Right atrium auricular region (tissue), 2 donors: ENCODE measurements around the gene PDIK1L. TPM values are rescaled to one million over a fixed set of nuclear protein-coding genes. Genes with fewer than 3 reads are reported as not detected.
A peak's percentile ranks its signal among the peaks of the same experiment; 100 is the strongest.

Experiments used
- DNase-seq: peaks from one replicate; pipeline ENCODE4 v3.0.0-alpha.2; 2019; ENCODE audit warnings: low spot score
- H3K27ac ChIP-seq, 2 donors: fragments of 200-600 bp; sonication (generic); 1 replicate in 1 of 2; 2 replicates in 1 of 2; pipeline ENCODE4 v1.5.1; 2016 to 2019
- H3K27me3 ChIP-seq, 2 donors: fragments of 200-600 bp; sonication (generic); one replicate each; pipeline versions ENCODE4 v1.5.1 to v1.6.0; 2017 to 2019
- H3K36me3 ChIP-seq: fragments of 200-600 bp; sonication (generic); one replicate; pipeline ENCODE4 v1.5.1; 2016
- H3K4me1 ChIP-seq, 2 donors: fragments of 200-600 bp; sonication (generic); one replicate each; pipeline versions ENCODE4 v1.5.1 to v1.6.0; 2017 to 2019
- H3K4me3 ChIP-seq, 2 donors: fragments of 200-600 bp; sonication (generic); 1 replicate in 1 of 2; 2 replicates in 1 of 2; pipeline ENCODE4 v1.5.1; 2017 to 2019; ENCODE audit warnings: mild to moderate bottlenecking in 1 of 2, moderate library complexity in 1 of 2
- H3K9me3 ChIP-seq, 2 donors: fragments of 200-600 bp; sonication (generic); one replicate each; pipeline ENCODE4 v1.5.1; 2019
- CTCF ChIP-seq, 2 donors: fragments of 200-600 bp; sonication (generic); IDR thresholded peaks; one replicate each; pipeline ENCODE4 v1.5.1; 2019; ENCODE audit warnings: antibody characterized with exemption in 2 of 2
- total RNA-seq, 2 donors: library from RNA; depleted of rRNA; stranded (reverse); fragments of >200 nt; gene quantifications; one replicate each; pipeline ENCODE4 v1.1.0, GENCODE V29; 2016

PDIK1L gene
- total RNA-seq, 2 donors from 2014 or later = 3.0 to 3.4 TPM

DNA sequence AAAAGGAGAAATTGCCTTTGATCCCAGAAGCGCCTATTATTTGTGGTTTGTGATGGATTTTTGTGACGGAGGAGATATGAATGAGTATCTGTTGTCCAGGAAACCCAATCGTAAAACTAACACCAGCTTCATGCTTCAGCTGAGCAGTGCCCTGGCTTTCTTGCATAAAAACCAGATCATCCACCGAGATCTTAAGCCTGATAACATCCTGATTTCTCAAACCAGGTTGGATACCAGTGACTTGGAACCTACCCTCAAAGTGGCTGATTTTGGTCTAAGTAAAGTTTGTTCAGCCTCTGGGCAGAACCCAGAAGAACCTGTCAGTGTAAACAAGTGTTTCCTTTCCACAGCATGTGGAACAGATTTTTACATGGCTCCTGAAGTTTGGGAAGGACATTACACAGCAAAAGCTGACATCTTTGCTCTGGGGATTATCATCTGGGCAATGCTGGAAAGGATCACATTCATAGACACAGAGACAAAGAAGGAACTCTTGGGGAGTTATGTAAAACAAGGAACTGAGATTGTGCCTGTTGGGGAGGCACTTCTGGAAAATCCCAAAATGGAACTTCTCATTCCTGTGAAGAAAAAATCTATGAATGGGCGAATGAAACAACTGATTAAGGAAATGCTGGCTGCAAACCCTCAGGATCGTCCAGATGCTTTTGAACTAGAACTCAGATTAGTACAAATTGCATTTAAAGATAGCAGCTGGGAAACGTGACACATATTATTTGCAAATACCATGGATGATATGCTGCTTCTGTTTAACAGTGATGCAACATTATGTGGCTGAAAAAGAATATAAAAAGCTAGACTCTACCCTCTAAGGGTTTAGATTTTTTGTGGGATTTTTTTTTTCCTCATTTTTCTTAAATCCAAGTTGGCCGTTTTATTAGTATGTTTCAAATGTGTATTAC is 10.5 kb downstream of the PDIK1L start:
- no peaks in the 10 kb centered on the region for H3K27me3 ChIP-seq
- no peak overlapping the region for H3K4me3 ChIP-seq
- peaks cover 5% of the 10 kb centered on the region for H3K36me3 ChIP-seq
- peaks cover 0 to 14% of the 10 kb centered on the region in 2 donors for H3K4me1 ChIP-seq
- no peaks in the 10 kb centered on the region for H3K9me3 ChIP-seq
- TF ChIP-seq CTCF (IDR thresholded peaks at IDR 0.05) = no peak
- DNase-seq = no peak
- peak overlapping the region in 1 of 2 donors; percentile 37 for H3K27ac ChIP-seq

GRCh38 chr1:26122988-26123973 is 11.7 kb downstream of the PDIK1L start:
- Histone ChIP-seq H3K36me3 (peaks cover 5% of the 10 kb centered on the region), H3K27ac (peak overlapping the region in 1 of 2 donors; percentile 20), H3K9me3 (no peaks in the 10 kb centered on the region), H3K27me3 (no peaks in the 10 kb centered on the region), H3K4me3 (no peak overlapping the region), H3K4me1 (peaks cover 0 to 21% of the 10 kb centered on the region in 2 donors)
- no peak for DNase-seq
- TF ChIP-seq CTCF (IDR thresholded peaks at IDR 0.05) = no peak

DNA sequence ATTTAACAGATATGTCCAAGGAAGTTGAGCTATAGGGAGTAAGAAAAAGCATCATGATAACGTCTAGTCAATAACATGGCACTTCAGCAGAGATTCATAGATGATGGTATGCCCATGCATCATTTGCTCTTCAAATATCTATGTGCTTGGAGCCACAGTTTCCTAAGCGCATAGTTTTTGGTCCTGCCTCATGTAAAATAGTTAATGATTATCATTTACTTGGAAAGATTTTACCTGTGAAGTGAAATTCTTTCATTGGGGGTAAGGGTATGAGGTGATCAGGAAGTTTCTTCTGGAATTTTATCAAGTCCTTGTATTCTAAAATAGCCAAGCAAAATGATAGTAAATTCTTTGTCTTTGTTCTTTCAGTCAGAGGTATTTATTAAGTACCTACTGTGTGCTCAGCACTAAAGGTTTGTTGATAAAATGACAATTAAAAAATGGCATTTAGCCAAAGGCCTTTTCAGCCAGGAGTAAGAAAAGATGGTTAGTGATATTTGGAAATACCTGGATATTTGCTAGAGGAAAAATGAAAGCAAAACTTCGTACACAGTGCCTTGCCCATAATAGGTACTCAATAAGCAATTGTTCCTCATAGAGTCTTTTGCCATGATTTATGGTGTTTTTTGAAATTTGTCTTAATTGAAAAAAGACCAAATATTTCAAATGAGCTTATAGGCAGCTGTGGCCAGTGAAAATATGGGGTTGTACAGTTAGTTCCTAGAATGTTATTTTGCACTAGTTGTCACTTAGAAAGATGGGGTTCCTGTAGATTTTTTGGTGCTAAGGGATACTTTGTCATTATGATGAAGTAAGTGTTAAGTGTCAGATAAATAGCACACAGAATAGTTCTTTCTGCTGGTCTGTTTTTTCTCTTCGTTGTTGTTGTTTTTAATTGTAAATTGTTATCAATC is 13.1 kb downstream of the PDIK1L start:
- H3K27ac ChIP-seq = no peak overlapping the region
- no peak for TF ChIP-seq CTCF (IDR thresholded peaks at IDR 0.05)
- H3K4me1 ChIP-seq = peaks cover 0 to 21% of the 10 kb centered on the region in 2 donors
- no peak overlapping the region for H3K4me3 ChIP-seq
- no peaks in the 10 kb centered on the region for H3K9me3 ChIP-seq
- DNase-seq = no peak
- H3K27me3 ChIP-seq = no peaks in the 10 kb centered on the region
- H3K36me3 ChIP-seq = peaks cover 5% of the 10 kb centered on the region

DNA sequence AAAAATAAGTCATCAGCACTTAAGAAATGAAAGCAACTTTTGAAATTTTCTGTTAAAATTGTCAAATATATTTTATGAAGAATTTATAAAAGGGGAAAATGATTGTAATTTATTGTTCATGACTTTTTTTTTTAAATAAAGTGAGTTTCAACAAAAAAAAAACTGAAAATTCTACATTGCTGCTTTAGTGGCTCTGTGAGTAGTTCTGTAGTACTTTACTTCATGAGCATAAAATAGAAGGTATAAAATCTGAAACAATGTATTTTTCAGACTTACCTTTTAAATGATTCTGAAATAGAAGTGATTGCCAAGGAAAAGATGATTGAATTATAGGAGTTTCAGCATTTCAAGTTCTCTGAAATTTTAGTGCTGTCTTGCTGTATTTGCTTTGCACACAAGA is 13.8 kb downstream of the PDIK1L start:
- H3K4me1 ChIP-seq = peaks cover 0 to 21% of the 10 kb centered on the region in 2 donors
- no peak for TF ChIP-seq CTCF (IDR thresholded peaks at IDR 0.05)
- no peaks in the 10 kb centered on the region for H3K27me3 ChIP-seq
- H3K4me3 ChIP-seq = no peak overlapping the region
- H3K9me3 ChIP-seq = no peaks in the 10 kb centered on the region
- DNase-seq = no peak
- no peak overlapping the region for H3K27ac ChIP-seq
- peaks cover 4% of the 10 kb centered on the region for H3K36me3 ChIP-seq

DNA sequence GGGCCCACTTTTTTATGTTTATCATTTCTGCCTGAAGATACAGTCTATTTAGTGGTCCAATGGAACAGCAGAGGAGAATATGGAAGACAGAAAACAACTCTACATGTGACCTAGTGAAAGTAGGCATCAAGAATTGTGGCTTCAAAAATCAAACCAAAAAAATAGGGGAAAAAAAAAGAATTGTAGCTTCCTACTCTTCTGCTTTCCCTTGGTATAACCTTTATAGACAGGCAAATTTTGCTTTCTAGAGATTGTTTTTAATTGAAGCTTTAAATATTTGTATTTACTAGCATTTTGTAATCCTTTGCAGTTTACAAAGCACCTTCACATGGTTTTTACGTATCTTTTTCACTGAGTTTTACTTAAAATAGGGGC is 14.3 kb downstream of the PDIK1L start:
- H3K27me3 ChIP-seq = no peaks in the 10 kb centered on the region
- no peak overlapping the region for H3K27ac ChIP-seq
- TF ChIP-seq CTCF (IDR thresholded peaks at IDR 0.05) = no peak
- H3K9me3 ChIP-seq = no peaks in the 10 kb centered on the region
- no peaks in the 10 kb centered on the region for H3K36me3 ChIP-seq
- DNase-seq = no peak
- no peak overlapping the region for H3K4me3 ChIP-seq
- H3K4me1 ChIP-seq = peaks cover 0 to 21% of the 10 kb centered on the region in 2 donors
